ENCODE data around the gene COL25A1. TPM values are rescaled to one million over a fixed set of nuclear protein-coding genes. Genes with fewer than 3 reads are reported as not detected.
A peak's percentile ranks its signal among the peaks of the same experiment; 100 is the strongest.

Gene COL25A1
- total RNA-seq, 1 donor = 6.9 TPM

GRCh38 chr4:108787106-108787505 is 515.4 kb downstream of the COL25A1 start:
- TF ChIP-seq CTCF (IDR thresholded peaks at IDR 0.05; ENCODE audit: insufficient read depth, low read depth, low read length) = no peak
- H3K4me3 ChIP-seq (ENCODE audit: low read depth, low read length) = no peak overlapping the region
- DNase-seq (ENCODE audit: low read depth) = no peak

DNA sequence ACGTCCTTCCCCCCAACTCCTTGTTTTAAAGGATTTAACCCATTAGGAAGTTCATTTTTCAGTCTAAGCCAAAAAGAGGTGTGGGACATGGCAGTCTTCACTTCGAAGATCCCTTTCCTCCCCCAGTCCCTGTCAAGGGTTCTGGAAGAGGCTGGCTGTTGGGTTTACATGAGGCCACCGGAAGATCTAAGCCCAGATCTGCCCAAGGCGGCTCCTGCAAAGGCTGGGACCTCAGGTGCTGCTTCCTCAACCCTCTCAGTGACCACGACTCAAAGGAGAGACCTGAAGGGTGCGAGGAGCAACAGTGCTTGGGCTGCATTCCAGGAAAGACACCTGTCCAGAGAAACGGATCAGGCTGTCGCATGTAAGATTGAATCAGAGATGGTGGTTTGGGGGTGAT is 516.1 kb downstream of the COL25A1 start:
- H3K4me3 ChIP-seq (ENCODE audit: low read depth, low read length) = no peak overlapping the region
- TF ChIP-seq CTCF (IDR thresholded peaks at IDR 0.05; ENCODE audit: insufficient read depth, low read depth, low read length) = no peak
- no peak for DNase-seq (ENCODE audit: low read depth)

DNA sequence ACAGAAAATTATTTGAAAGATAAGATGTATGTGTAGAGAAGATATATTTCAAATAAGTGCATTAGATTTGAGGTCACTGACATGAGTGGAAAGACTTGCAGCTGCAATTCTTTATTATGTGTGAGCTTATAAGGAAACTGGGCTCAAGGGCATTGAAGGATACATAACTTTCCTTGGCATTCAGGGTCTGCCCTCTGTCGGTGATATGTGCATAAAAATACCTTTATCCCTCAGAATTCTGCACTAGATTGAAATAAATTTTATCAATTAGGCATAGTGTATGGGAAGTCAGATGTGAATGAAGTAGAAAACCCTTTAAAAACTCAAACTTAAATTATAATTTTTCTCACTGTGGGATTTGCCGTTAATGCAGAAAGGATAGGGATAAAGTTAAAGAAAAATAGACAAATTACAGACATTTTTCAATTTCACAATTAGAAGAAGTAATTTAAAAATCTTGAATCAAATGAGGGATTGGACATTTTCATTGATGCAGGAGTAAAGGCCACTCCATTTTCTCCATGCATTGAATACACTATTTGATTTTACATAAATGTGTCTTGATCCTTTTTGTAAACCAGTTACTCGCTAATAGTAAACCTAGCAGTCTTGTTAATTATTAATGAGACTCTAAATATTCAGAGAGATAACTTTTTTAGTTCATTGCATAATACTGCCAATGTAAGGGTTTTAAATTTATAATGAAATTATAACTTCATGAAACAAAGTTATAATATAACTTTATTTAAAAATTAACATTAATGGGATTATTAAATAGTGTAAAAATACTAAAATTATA is 518.6 kb downstream of the COL25A1 start:
- H3K4me3 ChIP-seq (ENCODE audit: low read depth, low read length) = no peak overlapping the region
- no peak for DNase-seq (ENCODE audit: low read depth)
- TF ChIP-seq CTCF (IDR thresholded peaks at IDR 0.05; ENCODE audit: insufficient read depth, low read depth, low read length) = peak; percentile 19

GRCh38 chr4:108779958-108780357 is 522.5 kb downstream of the COL25A1 start:
- no peak overlapping the region for H3K4me3 ChIP-seq (ENCODE audit: low read depth, low read length)
- TF ChIP-seq CTCF (IDR thresholded peaks at IDR 0.05; ENCODE audit: insufficient read depth, low read depth, low read length) = no peak
- DNase-seq (ENCODE audit: low read depth) = no peak

DNA sequence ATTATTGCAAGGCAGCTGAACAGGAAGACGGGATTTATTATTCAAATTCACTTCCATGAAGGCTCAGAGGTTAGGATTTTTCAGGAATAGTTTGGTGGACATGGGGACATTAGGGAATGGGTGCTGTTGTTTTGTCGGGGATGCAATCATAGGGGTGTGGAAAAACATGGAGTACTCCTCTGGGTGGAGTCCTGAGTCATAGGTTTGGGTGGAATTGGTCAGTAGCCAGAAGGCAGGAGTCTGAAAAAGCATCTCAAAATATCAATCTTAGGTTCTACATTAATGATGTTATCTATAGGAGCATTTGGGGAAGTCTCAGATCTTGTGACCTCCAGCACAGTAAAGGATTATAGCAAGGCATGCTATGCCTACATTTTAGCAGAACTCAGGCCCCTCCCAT is 525.1 kb downstream of the COL25A1 start:
- TF ChIP-seq CTCF (IDR thresholded peaks at IDR 0.05; ENCODE audit: insufficient read depth, low read depth, low read length) = no peak
- no peak overlapping the region for H3K4me3 ChIP-seq (ENCODE audit: low read depth, low read length)
- DNase-seq (ENCODE audit: low read depth) = no peak

GRCh38 chr4:108775921-108776320 is 526.5 kb downstream of the COL25A1 start:
- no peak for DNase-seq (ENCODE audit: low read depth)
- H3K4me3 ChIP-seq (ENCODE audit: low read depth, low read length) = no peak overlapping the region
- TF ChIP-seq CTCF (IDR thresholded peaks at IDR 0.05; ENCODE audit: insufficient read depth, low read depth, low read length) = no peak
